WI38 (cell line): Measurements from ENCODE around the gene PIAS4.

Experiments
- H3K4me3 ChIP-seq: 2 replicates; pipeline ENCODE4 v1.5.1; 2011; ENCODE audit warnings: low read depth, mild to moderate bottlenecking, control low read depth, low read length
- TF ChIP-seq, protein P1 (sequence below): IDR thresholded peaks from 2 replicates; pipeline ENCODE4 v1.5.1; 2012; ENCODE audit warnings: low read depth, mild to moderate bottlenecking, control low read depth, low read length

Gene PIAS4

DNA sequence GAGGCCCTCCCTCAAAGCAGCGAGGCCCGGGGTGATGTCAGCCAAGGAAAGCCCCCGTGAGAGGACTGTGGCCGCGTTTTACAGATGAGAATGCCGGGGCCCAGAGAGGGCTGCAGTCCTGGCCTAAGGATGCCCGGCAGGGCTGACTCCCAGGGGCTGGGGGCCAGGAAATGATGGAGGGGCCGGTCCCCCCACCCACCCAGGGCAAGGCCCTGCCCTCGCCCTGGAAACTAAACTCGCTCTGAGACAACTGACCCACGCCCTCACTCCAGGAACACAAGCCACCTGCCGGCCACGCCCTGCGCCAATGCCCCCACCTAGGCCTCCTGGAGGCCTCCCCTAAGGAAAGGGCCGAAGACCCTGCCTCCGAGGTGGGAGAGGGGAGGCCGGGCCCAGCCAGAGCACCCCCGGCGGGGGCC, 51.9 kb downstream of the PIAS4 start:
- no peak overlapping the region for H3K4me3 ChIP-seq
- TF ChIP-seq, protein P1, sequence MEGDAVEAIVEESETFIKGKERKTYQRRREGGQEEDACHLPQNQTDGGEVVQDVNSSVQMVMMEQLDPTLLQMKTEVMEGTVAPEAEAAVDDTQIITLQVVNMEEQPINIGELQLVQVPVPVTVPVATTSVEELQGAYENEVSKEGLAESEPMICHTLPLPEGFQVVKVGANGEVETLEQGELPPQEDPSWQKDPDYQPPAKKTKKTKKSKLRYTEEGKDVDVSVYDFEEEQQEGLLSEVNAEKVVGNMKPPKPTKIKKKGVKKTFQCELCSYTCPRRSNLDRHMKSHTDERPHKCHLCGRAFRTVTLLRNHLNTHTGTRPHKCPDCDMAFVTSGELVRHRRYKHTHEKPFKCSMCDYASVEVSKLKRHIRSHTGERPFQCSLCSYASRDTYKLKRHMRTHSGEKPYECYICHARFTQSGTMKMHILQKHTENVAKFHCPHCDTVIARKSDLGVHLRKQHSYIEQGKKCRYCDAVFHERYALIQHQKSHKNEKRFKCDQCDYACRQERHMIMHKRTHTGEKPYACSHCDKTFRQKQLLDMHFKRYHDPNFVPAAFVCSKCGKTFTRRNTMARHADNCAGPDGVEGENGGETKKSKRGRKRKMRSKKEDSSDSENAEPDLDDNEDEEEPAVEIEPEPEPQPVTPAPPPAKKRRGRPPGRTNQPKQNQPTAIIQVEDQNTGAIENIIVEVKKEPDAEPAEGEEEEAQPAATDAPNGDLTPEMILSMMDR, result no peak

DNA sequence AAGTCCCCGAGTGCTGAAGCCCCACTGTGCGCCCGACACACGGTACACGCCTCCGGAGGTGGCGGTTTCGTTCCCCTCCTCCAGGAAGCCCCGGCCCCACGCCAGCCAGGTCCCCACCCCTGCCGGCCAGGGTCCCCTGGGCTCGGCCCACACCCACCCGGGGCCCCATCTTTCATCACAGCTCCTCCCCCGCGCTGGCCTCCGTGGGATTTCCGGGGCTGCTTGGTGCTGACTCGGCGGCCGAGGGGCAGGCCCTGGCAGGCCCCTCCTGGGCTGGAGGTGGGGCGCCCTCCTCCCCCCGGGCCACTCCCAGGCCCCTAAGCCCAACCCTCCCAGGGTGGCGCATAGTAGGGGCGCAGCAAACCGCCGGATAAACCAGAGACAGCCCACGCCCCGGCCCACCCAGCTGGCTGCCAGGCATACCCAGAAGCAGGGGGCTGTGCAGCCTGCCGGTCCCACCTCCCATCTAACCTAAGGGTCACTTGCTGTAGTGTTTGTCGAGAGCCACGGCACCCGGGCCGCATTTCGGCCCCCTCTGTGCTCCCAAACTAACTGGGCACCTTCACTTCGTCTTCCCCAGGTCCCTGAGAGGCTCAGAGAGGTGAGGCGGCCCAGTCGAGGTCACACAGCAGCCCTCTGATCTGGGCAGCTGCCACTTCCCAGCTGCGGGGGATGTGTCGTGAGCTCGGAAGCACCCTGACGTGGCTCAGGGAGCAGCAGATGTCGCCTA, 52.5 kb downstream of the PIAS4 start:
- no peak overlapping the region for H3K4me3 ChIP-seq
- TF ChIP-seq, protein P1, result no peak

DNA sequence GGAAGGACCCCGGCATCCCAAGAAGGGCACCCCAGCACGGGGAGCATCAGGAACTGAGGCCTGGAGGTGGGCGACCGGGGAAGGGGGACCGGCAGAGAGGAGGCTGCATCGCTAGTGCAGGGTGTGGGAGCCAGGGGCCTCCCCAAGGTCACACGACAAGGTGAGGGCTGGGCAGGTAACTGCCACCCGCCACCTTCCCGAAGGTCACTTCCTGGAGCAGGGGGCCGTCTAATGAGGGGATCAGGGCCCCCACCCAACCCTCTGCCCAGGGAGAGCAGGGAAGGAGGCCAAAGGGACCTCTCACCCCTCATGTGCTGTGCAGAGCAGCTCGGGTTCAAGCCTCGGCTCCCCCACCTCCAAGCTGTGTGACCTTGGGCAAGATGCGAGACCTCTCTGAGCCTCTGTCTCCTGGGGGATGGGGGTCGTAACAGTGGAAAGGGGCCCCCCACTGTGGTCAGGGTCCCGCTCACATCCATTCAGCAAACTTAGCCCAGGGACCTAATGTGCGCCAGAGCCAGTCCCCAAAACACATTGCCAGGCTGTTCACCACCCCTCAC, 53.2 kb downstream of the PIAS4 start:
- H3K4me3 ChIP-seq, result no peak overlapping the region
- TF ChIP-seq, protein P1, result no peak

DNA sequence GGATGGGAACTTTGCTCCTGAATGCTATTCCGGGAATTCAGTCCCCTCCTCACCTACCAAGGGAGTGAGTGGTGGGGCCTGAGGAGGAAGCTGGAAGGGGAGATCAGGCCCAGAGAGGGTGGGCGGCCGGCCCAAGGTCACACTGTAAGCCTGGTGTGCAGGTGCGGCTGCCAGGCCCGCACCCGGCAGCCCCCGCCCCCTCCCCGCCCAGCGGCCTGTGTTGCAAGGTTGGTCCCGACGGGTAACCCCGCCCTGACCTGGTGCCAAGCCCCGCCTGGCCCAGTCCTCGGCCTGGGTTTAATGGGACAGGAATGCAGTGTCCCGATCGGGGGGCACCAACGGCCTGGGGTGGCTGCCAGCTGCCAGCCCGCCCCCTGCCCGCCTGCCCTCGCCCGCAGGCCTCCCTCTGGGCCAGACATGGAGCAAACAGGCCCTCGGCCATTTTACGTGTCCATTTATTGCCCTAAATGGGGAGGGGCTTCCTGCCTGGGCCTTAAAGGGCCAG, 53.7 kb downstream of the PIAS4 start:
- TF ChIP-seq, protein P1, result no peak
- H3K4me3 ChIP-seq, result no peak overlapping the region

DNA sequence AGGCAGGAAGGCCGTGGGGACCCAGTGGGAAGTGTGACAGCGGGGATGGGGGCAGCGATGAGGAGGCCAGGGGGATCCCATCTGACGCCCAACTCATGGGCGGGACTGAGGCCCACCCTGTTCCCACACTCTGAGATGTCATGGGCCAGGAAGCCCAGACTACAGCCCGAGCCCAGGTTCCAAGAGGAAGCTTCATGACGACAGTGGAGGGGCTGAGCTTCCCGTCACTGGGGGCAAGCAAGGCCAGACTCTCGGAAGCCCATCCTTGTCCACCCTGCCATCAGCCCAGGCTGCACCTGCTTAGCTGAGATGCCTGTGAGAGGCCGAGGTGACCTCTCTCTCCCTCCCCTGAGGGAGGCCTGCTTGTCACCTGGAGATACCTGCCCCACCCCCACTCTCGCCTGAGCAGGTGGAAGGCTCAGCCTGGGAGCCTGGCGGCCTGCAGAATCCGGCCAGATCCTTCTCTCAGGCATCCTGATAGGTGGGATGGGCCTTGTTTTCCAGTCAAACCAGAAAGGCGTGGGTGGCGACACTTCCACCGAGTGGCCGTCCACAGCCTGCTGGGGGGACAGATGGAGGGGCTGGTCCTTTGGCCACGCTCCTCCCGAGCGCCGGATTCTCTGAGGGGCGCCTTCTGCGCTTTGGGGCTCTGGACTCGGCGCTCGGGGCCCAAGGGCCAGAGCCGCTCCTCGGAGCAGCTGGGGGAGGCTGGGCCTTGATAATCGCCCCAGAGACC, 54.3 kb downstream of the PIAS4 start:
- TF ChIP-seq, protein P1, result no peak
- H3K4me3 ChIP-seq, result no peak overlapping the region

DNA sequence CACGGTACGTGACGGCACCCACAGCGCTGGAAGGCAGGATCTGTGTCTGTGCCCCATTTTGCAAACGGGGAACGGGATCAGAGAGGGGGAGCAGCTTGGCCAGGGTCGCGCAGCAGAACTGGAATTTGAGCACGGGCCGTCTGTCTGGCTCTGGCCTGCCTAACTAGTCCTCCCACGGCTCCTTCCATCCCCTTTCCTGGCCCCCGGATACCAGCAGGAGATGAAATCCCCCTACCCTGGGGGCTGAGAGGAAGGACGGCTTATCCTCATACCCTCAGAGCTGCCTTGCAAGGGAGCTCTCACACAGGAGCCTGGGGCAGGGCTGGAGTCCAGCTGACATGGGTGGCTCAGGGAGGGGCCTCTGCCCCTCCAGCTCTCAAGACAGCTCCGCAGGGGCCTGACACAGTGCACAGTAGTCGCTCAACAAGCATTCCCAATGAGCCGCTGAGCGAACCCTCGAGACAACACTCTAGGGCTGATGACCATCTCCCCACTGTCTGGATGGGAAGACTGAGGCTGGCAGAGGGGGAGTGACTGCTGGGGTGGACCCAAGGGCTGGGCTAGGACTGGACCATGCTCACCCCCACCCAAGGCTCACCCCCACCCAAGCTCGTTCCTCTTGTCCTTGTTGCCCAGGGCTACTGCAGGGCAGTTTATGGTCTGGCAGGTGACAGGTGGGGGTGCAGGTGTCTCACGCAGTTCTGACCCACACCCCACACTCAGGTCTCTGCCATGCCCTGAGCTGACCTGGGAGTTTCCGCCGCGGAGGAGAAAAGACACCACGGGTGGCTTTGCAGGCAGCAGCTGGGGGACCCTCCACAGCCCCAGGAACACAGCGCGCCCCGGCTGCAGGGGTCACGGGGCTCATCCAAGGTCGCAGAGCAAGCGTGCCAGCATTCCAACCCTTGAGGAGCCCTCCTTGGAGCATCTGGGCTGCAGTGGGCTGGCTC, 55.2 kb downstream of the PIAS4 start:
- H3K4me3 ChIP-seq, result no peak overlapping the region; the same call in 1 of the 2 replicates
- TF ChIP-seq, protein P1, result no peak
